CD4-positive, alpha-beta T cell (primary cell): ENCODE results near the gene EXOG. TPM values are rescaled to one million over a fixed set of nuclear protein-coding genes. Genes with fewer than 3 reads are reported as not detected.

Source experiments
- ATAC-seq: fragments of 200-7000 bp; cut with Tn5 transposase; one replicate; pipeline ENCODE4 v1.10.0; 2022; ENCODE audit warnings: mild to moderate bottlenecking; ENCODE audit not compliant: poor library complexity
- CTCF ChIA-PET: fragments of 350-600 bp; sonication (Branson Sonifier 250); formaldehyde crosslinking; loops from one replicate; lab custom pipeline; 2021; ENCODE audit warnings: antibody characterized with exemption, inconsistent platforms; lab: Charles Lee
- POLR2A ChIA-PET: fragments of 350-600 bp; sonication (Branson Sonifier 250); formaldehyde crosslinking; loops from one replicate; lab custom pipeline; 2021; ENCODE audit warnings: antibody characterized with exemption, inconsistent platforms; lab: Charles Lee
- DNase-seq, 14 experiments: peaks; one replicate each; pipeline ENCODE4 v3.0.0-alpha.2; 2013 to 2020; ENCODE audit warnings: mixed read lengths in 2 of 14
- H3K27ac ChIP-seq, 2 donors: one replicate each; pipeline versions ENCODE4 v1.5.1 to v1.7.0; 2013; ENCODE audit warnings: low read length in 2 of 2, low read depth in 1 of 2, mild to moderate bottlenecking in 1 of 2
- H3K27me3 ChIP-seq, 2 experiments: 1 replicate in 1 of 2; 2 replicates in 1 of 2; pipeline versions ENCODE4 v1.6.1 to v1.7.0; 2013; ENCODE audit warnings: low read length in 2 of 2, control low read depth in 1 of 2, mild to moderate bottlenecking in 1 of 2, moderate library complexity in 1 of 2; ENCODE audit not compliant: insufficient read depth in 2 of 2, control insufficient read depth in 1 of 2
- H3K36me3 ChIP-seq: one replicate; pipeline ENCODE4 v1.6.1; 2013; ENCODE audit warnings: low read length, control low read depth; ENCODE audit not compliant: insufficient read depth
- H3K4me1 ChIP-seq: one replicate; pipeline ENCODE4 v1.6.1; 2013; ENCODE audit warnings: low read length, control low read depth; ENCODE audit not compliant: insufficient read depth
- H3K4me3 ChIP-seq: one replicate; pipeline ENCODE4 v1.5.1; 2013; ENCODE audit warnings: mild to moderate bottlenecking, low read length, moderate library complexity
- H3K9me3 ChIP-seq, 2 experiments: 1 replicate in 1 of 2; 2 replicates in 1 of 2; pipeline versions ENCODE4 v1.6.1 to v1.7.0; 2013; ENCODE audit warnings: low read length in 2 of 2, mild to moderate bottlenecking in 2 of 2, control low read depth in 1 of 2, moderate library complexity in 1 of 2; ENCODE audit not compliant: control insufficient read depth in 1 of 2, insufficient read depth in 1 of 2
- H3K27ac Mint-ChIP-seq: one replicate; pipeline ENCODE4 v1.8.0; 2020; ENCODE audit warnings: mixed read lengths
- H3K27me3 Mint-ChIP-seq: one replicate; pipeline ENCODE4 v1.8.0; 2021; ENCODE audit warnings: mixed read lengths
- H3K36me3 Mint-ChIP-seq: one replicate; pipeline ENCODE4 v1.8.0; 2021; ENCODE audit warnings: low read depth, mixed read lengths
- H3K4me1 Mint-ChIP-seq: one replicate; pipeline ENCODE4 v1.8.0; 2021; ENCODE audit warnings: low read depth, mixed read lengths
- H3K4me3 Mint-ChIP-seq: one replicate; pipeline ENCODE4 v1.8.0; 2020; ENCODE audit warnings: mild to moderate bottlenecking, mixed read lengths
- H3K9me3 Mint-ChIP-seq: one replicate; pipeline ENCODE4 v1.8.0; 2020; ENCODE audit warnings: mixed read lengths
- CTCF ChIP-seq: fragments of 200-600 bp; IDR thresholded peaks from one replicate; pipeline ENCODE4 v1.8.0; 2022; ENCODE audit warnings: antibody characterized with exemption, mild to moderate bottlenecking
- intact Hi-C, 2 experiments: fragments of 100-400 bp; cut with DNase I in 1 of 2; cut with micrococcal nuclease in 1 of 2; formaldehyde crosslinking; loops; one replicate each; pipeline versions ENCODE4 v1.15.1 to v1.9.0; 2023 to 2025; cut with DNase I, micrococcal nuclease
- total RNA-seq, 174 experiments: library from RNA in 2 of 174; stranded (reverse) in 2 of 174; gene quantifications; one replicate each; pipeline ENCODE4 v1.2.3 and lab custom pipeline; 2021 to 2026

The EXOG gene
- total RNA-seq, 2 experiments from 2014 or later = 13.7 to 16.0 TPM

GRCh38 chr3:38526792-38527191 is 30.7 kb downstream of the EXOG start:
- H3K27me3 ChIP-seq = no peaks in the 10 kb centered on the region
- no peak overlapping the region for H3K27ac Mint-ChIP-seq
- ChIA-PET CTCF (no interaction called here), POLR2A (no interaction called here)
- DNase-seq (no peak), ATAC-seq (no peak)
- H3K27ac ChIP-seq = no peak overlapping the region
- no peaks in the 10 kb centered on the region for H3K9me3 ChIP-seq
- H3K27me3 Mint-ChIP-seq = no peaks in the 10 kb centered on the region
- no peak for TF ChIP-seq CTCF
- H3K36me3 Mint-ChIP-seq = peaks cover 54% of the 10 kb centered on the region
- no peak overlapping the region for H3K4me3 Mint-ChIP-seq
- no peaks in the 10 kb centered on the region for H3K4me1 ChIP-seq
- no peaks in the 10 kb centered on the region for H3K4me1 Mint-ChIP-seq
- H3K36me3 ChIP-seq = peaks cover 46% of the 10 kb centered on the region
- H3K9me3 Mint-ChIP-seq = no peaks in the 10 kb centered on the region
- intact Hi-C loops = loop anchor here (10.0 kb wide), 1 partner anchor 478 kb away; no protein-coding TSS in a partner anchor
- no peak overlapping the region for H3K4me3 ChIP-seq

- POLR2A ChIA-PET = no interaction called here
- Mint-ChIP-seq H3K27ac (no peak overlapping the region), H3K4me3 (no peak overlapping the region), H3K36me3 (peaks cover 52% of the 10 kb centered on the region), H3K4me1 (no peaks in the 10 kb centered on the region), H3K27me3 (no peaks in the 10 kb centered on the region), H3K9me3 (no peaks in the 10 kb centered on the region)
- no peak for ATAC-seq
- no peaks in the 10 kb centered on the region for H3K9me3 ChIP-seq
- CTCF ChIA-PET = no interaction called here
- H3K4me3 ChIP-seq = no peak overlapping the region
- no peak for TF ChIP-seq CTCF
- H3K4me1 ChIP-seq = no peaks in the 10 kb centered on the region
- H3K36me3 ChIP-seq = peaks cover 50% of the 10 kb centered on the region
- intact Hi-C loops = loop anchor here (10.0 kb wide), 1 partner anchor 476 kb away; no protein-coding TSS in a partner anchor
- H3K27ac ChIP-seq = no peak overlapping the region
- DNase-seq = no peak
- H3K27me3 ChIP-seq = no peaks in the 10 kb centered on the region
These were observed 32.3 kb downstream of the EXOG start for GRCh38 chr3:38528457-38528856.

GRCh38 chr3:38532529-38532928 is 36.4 kb downstream of the EXOG start:
- intact Hi-C loops = no loop called here
- H3K9me3 Mint-ChIP-seq = no peaks in the 10 kb centered on the region
- no peak overlapping the region for H3K27ac ChIP-seq
- no peaks in the 10 kb centered on the region for H3K27me3 ChIP-seq
- H3K4me3 Mint-ChIP-seq = no peak overlapping the region
- ChIA-PET POLR2A (no interaction called here), CTCF (no interaction called here)
- ATAC-seq = no peak
- no peaks in the 10 kb centered on the region for H3K4me1 ChIP-seq
- H3K27ac Mint-ChIP-seq = no peak overlapping the region
- H3K27me3 Mint-ChIP-seq = no peaks in the 10 kb centered on the region
- H3K36me3 Mint-ChIP-seq = peaks cover 36% of the 10 kb centered on the region
- H3K4me3 ChIP-seq = no peak overlapping the region
- peaks cover 28% of the 10 kb centered on the region for H3K36me3 ChIP-seq
- no peak for DNase-seq
- no peak for TF ChIP-seq CTCF
- no peaks in the 10 kb centered on the region for H3K9me3 ChIP-seq
- H3K4me1 Mint-ChIP-seq = no peaks in the 10 kb centered on the region
